ENCODE results near the gene RIC3.

RIC3 gene

DNA sequence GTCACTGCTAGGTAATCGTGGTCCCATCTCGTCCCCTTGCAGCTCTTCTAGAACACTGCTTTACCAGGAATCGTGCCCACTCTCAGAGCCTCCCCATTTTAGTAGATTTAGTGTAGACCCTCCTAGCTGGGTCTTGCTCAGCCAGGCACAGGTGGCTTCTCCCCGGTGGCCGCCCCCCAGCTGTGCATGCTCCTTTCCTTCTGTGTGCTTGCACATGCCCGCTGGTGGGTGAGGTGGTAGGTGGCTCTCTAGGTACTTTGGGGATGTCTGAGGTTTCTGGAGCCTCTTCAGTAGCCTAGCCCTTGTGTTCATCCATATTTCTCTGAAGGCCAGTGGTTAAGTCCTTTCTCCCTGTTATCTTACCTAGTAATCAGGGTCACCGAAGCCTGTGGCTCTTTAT, 82.3 kb downstream of the RIC3 start:
- Histone ChIP-seq H3K9me3 (ENCODE audit: control insufficient read depth, insufficient read depth, low read length) (no peaks in the 10 kb centered on the region), H3K9me2 (replicated peaks; ENCODE audit: control insufficient read depth, low read length) (no peaks in the 10 kb centered on the region), H3K36me3 (ENCODE audit: control insufficient read depth, low read length) (no peaks in the 10 kb centered on the region), H3K27me3 (ENCODE audit: control insufficient read depth, low read length) (peaks cover 7% of the 10 kb centered on the region; the same call in 1 of the 2 replicates), H4K20me1 (ENCODE audit: control insufficient read depth, insufficient read depth, low read depth, low read length) (no peaks in the 10 kb centered on the region), H3K4me2 (ENCODE audit: low read length) (no peak overlapping the region), H3K27ac (ENCODE audit: low read depth, low read length) (no peak overlapping the region), H3K4me3 (ENCODE audit: low read length) (no peak overlapping the region), H3K79me2 (ENCODE audit: control insufficient read depth, low read length) (no peaks in the 10 kb centered on the region), H3F3A (ENCODE audit: control insufficient read depth, insufficient read depth) (no peaks in the 10 kb centered on the region), H3K4me1 (ENCODE audit: control insufficient read depth, low read length) (no peaks in the 10 kb centered on the region)
- TF ChIP-seq EZH2phosphoT487 (IDR thresholded peaks at IDR 0.05; ENCODE audit: borderline replicate concordance, low read length) = no peak
- TF ChIP-seq CTCF (IDR thresholded peaks at IDR 0.05; ENCODE audit: low read depth, low read length, poor library complexity, severe bottlenecking) = no peak

DNA sequence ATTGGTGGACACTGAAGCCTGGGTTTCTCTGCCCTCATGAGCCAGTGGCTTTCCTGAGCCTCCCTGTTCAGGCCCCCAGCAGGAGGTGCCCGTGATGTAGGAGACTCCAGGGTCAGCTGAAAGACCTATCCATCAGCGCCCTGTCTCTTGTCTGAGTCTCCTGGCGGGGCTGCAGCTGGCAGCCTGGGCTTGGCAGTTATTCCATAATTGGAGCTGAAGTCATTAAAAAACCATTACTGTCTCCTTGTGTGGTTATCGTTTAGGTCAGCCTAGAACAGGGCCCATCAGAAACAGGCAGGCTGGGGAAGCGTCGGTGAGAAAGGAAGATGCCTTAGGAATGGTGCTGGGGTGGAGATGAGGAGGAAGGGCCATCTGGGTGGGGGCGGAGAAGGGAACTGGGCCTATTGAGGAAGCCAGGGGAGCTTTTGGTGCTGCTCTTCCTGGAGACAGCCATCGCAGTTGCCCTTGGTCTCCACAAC, 82.8 kb downstream of the RIC3 start:
- Histone ChIP-seq H3K27me3 (ENCODE audit: control insufficient read depth, low read length) (peaks cover 7% of the 10 kb centered on the region; the same call in 1 of the 2 replicates), H3K79me2 (ENCODE audit: control insufficient read depth, low read length) (no peaks in the 10 kb centered on the region), H4K20me1 (ENCODE audit: control insufficient read depth, insufficient read depth, low read depth, low read length) (no peaks in the 10 kb centered on the region), H3K9me3 (ENCODE audit: control insufficient read depth, insufficient read depth, low read length) (no peaks in the 10 kb centered on the region), H3F3A (ENCODE audit: control insufficient read depth, insufficient read depth) (no peaks in the 10 kb centered on the region), H3K4me3 (ENCODE audit: low read length) (no peak overlapping the region), H3K4me1 (ENCODE audit: control insufficient read depth, low read length) (no peaks in the 10 kb centered on the region), H3K9me2 (replicated peaks; ENCODE audit: control insufficient read depth, low read length) (no peaks in the 10 kb centered on the region), H3K4me2 (ENCODE audit: low read length) (no peak overlapping the region), H3K27ac (ENCODE audit: low read depth, low read length) (no peak overlapping the region), H3K36me3 (ENCODE audit: control insufficient read depth, low read length) (no peaks in the 10 kb centered on the region)
- TF ChIP-seq EZH2phosphoT487 (IDR thresholded peaks at IDR 0.05; ENCODE audit: borderline replicate concordance, low read length) (no peak), CTCF (IDR thresholded peaks at IDR 0.05; ENCODE audit: low read depth, low read length, poor library complexity, severe bottlenecking) (no peak)

DNA sequence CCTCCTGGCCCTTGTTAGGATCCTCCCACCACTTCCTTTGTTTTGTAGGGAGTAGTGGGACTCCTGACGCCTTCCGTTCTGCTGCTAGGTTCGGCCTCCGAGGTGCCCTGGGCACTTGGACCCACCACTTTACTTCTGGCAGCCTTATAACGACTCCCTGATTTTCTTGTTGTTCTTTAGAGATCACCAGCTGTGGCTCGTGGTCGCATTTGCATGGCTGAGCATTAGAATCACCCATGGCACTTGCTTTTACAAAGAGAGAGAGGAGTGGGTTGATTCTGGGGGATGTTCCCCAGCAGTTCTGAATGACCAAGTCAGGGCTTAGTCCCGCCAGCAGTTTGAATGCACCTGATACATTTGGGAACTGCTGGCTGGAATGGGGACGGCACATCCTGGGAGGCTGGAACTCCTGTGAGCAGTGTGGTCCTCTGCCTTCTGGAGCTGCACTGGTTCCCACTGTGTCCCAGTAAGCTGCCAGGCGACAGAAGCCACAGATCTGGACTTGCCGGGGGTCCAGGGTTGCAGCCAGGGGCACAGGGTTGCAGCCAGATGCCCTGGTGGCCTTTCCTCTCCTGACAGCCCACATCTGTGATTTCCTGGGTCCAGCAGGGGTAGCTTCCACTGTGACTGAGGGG, 83.7 kb downstream of the RIC3 start:
- H3K9me2 ChIP-seq (replicated peaks; ENCODE audit: control insufficient read depth, low read length) = no peaks in the 10 kb centered on the region
- H3K9me3 ChIP-seq (ENCODE audit: control insufficient read depth, insufficient read depth, low read length) = no peaks in the 10 kb centered on the region
- no peaks in the 10 kb centered on the region for H3K4me1 ChIP-seq (ENCODE audit: control insufficient read depth, low read length)
- H3K27ac ChIP-seq (ENCODE audit: low read depth, low read length) = no peak overlapping the region
- no peaks in the 10 kb centered on the region for H3F3A ChIP-seq (ENCODE audit: control insufficient read depth, insufficient read depth)
- H4K20me1 ChIP-seq (ENCODE audit: control insufficient read depth, insufficient read depth, low read depth, low read length) = no peaks in the 10 kb centered on the region
- H3K4me3 ChIP-seq (ENCODE audit: low read length) = no peak overlapping the region
- peaks cover 7% of the 10 kb centered on the region; the same call in 1 of the 2 replicates for H3K27me3 ChIP-seq (ENCODE audit: control insufficient read depth, low read length)
- H3K4me2 ChIP-seq (ENCODE audit: low read length) = no peak overlapping the region
- no peaks in the 10 kb centered on the region for H3K79me2 ChIP-seq (ENCODE audit: control insufficient read depth, low read length)
- no peak for TF ChIP-seq EZH2phosphoT487 (IDR thresholded peaks at IDR 0.05; ENCODE audit: borderline replicate concordance, low read length)
- no peak for TF ChIP-seq CTCF (IDR thresholded peaks at IDR 0.05; ENCODE audit: low read depth, low read length, poor library complexity, severe bottlenecking)
- no peaks in the 10 kb centered on the region for H3K36me3 ChIP-seq (ENCODE audit: control insufficient read depth, low read length)

All from DOHH2 (cell line).